GM20000 (cell line): ENCODE data around the gene RAB1B.
A peak's percentile ranks its signal among the peaks of the same experiment; 100 is the strongest.

Source experiments
- DNase-seq: peaks from one replicate; pipeline ENCODE4 v3.0.0; 2012; ENCODE audit warnings: low spot score
- TF ChIP-seq, protein P1 (sequence below): IDR thresholded peaks from 2 replicates; pipeline ENCODE4 v1.5.1; 2012; ENCODE audit warnings: mild to moderate bottlenecking, control low read depth; ENCODE audit errors: extremely low read depth, missing control alignments

RAB1B gene

DNA sequence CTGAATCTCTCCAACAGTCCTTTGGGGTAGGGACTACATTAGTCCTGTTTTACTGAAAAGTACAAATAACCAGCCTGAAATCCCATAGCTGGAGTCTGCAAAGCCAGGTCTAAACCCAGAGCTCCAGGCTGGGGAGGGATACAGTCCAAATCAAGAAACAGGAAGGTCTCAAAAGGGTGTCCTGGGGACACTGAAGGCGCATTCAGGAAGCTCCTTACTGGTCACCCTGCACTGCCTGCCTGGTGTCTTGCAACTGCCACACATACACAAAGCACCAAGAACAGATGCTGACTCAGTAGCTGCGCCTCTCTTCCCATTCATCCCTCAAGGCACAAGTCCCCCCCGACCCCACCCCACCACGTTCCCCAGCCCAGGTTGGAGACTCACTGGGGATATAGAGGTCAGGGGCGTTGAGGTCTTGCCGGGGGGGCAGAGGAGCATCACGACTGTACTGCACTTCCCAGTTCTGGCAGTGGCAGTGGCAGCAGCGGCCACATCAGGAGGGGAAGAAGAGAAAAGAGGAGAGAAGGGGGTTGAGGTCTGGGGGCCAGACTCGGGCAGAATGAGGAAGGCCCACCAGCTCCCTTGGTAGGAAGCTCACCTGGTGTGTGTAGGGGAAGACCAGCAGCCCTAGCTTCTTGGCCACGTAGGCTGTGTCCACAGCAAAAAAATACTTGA is 18.9 kb downstream of the RAB1B start:
- TF ChIP-seq, protein P1, sequence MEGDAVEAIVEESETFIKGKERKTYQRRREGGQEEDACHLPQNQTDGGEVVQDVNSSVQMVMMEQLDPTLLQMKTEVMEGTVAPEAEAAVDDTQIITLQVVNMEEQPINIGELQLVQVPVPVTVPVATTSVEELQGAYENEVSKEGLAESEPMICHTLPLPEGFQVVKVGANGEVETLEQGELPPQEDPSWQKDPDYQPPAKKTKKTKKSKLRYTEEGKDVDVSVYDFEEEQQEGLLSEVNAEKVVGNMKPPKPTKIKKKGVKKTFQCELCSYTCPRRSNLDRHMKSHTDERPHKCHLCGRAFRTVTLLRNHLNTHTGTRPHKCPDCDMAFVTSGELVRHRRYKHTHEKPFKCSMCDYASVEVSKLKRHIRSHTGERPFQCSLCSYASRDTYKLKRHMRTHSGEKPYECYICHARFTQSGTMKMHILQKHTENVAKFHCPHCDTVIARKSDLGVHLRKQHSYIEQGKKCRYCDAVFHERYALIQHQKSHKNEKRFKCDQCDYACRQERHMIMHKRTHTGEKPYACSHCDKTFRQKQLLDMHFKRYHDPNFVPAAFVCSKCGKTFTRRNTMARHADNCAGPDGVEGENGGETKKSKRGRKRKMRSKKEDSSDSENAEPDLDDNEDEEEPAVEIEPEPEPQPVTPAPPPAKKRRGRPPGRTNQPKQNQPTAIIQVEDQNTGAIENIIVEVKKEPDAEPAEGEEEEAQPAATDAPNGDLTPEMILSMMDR: no peak
- no peak for DNase-seq

DNA sequence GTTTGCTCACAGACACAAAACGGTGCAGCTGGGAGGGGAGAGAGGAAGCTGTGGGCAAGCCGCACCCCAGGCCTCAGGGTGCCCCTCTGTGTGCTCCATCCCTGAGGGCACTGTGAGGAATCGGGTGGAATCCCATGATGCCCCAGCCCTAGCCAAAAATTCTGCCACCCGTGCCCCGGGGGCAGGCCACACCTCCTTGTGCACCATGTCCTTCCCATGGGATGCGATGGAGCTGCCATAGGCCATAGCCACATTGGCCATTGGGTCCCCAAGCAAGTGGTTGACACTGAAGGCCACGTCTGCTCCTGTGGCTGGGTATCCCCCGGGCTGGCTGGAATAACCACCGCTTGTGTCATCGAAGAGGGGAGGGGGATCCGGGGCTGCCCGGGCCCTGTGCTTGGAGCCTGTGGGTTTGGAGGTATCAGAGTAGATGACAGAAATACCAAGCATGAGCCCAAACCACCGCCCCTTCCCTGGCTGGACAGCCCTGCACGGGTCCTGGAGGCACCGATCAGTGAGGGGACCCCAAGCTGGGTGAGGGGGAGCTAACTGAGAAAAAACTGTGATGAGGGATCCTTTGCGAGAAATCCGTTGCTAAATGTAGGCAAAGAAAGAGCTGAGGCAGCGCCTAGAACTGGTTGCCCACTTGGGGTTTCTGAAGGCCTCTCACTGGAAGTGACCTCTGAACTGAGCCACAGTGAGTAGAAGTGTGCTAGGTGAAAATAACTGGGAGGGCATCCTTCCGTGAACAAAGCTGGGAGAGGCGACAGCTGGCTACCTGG is 19.6 kb downstream of the RAB1B start:
- TF ChIP-seq, protein P1: no peak

DNA sequence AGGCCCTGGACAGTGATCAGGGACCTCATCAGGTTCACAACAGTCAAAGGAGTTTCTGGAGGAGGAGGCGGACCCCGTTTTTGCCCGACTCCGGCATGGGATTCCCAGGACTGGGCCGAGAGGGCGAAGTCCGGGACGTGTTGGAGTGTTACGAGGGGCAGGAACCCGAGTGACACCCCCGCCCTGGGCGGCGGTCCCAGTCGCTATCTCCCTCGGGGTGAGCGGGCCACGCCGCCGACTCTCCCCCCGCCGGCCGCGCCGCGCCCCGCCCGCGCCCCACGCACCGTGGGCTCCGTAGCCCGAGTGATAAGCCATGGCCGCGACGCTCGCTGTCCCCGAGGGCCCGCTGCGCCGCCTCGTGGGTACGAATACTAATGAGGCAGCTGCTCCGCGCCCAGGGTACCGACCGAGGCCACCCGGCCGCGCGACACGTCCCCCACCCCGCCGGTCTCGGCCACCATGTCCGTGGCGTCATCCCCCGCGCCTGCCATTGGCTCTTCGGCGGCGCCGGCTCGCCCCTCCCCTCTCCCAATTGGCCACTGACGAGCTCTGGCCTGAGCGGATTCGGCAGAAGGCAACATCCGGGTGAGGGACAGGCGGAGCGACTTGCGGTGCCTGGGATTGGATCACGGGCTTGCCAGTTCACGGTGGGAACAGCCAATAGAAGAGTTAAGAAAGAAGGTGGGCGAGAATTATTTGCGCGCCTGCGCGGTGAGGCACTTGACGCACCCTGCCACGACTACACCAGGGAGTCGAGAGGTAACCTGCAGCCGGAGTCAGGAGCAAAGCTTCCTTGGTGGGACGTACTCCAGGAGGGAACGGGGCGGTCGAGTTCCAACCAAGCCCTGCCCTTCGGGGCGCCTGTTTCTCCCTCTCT is 20.5 kb downstream of the RAB1B start, which contains the start of gene YIF1A:
Gene YIF1A, minus strand, starts transcription at position 473 of the 877 bp plus-strand sequence. Its CDS starts 158 bp downstream, at position 315.
- peak; percentile 100 for DNase-seq
- TF ChIP-seq, protein P1: no peak

More for the DNA sequence above, 19.6 kb downstream of the RAB1B start:
- peak; percentile 37 for DNase-seq

DNA sequence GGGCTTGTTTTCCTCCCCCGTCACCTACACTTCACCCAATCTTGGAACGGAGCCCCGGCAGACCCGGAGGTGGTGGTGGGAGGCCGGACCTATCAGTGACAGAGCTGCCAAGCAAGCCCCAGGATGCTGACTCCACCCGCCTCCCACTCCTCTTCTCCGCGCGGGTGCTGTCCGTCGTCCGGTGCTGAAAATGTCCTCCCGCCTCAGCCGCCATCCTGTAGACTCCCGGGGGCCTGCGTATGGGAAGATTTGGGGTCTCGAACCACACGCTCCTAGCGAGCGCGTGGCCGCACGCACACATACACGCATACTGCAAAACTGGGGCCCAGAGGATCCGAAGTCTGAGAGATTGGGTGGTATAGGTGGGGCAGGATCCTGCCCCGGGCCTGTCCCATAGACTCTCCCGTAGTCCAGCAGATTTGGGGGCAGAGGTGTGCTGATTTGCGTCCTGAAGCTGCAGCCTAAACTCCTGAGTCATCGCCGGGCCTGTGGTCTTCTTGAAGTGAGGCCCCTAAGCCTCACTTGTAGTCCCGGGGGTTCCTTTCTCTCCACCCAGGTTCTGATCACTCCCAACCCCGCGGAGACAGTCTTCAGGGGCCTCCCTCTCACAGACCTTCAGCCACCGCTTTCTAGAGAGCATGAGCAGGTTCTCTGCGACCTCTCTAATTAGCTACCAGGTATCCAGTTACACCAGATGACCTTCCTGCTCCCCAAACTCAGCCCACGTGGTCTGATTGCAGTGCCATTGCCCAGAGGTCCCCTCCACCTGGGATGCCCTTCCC is 21.3 kb downstream of the RAB1B start:
- TF ChIP-seq, protein P1: no peak

DNA sequence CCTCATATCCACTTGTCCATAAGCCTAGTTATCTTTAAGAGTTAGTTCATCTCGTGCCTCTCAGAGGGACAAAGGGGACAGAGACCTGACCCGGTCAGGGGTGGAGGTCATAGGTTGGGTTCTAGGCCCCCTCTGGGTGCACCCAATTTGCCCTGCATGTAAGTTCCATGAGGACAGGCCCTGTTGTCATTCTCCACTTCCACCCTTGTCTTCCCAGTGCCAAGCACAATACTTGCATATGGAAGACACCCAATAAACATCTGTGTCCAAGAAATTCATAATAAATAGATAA is 21.8 kb downstream of the RAB1B start:
- no peak for DNase-seq
- TF ChIP-seq, protein P1: no peak

More for the DNA sequence above, 21.3 kb downstream of the RAB1B start:
- DNase-seq: peak; percentile 94

- DNase-seq: no peak
- TF ChIP-seq, protein P1: no peak
These were observed 22.9 kb downstream of the RAB1B start for GRCh38 chr11:66291303-66291705.
